Trophoblast cell (in vitro differentiated cells and primary cell): Measurements from ENCODE around the gene MAP3K1.
A peak's percentile ranks its signal among the peaks of the same experiment; 100 is the strongest.

ENCODE experiments used
- DNase-seq, 2 donors: peaks; one replicate each; pipeline ENCODE4 v3.0.0-alpha.2; 2016
- H2AFZ ChIP-seq: 2 replicates; pipeline ENCODE4 v1.6.1; 2013; ENCODE audit warnings: low read length, moderate library complexity, mild to moderate bottlenecking; ENCODE audit not compliant: insufficient read depth, poor library complexity
- H2AK5ac ChIP-seq: 2 replicates; pipeline ENCODE4 v1.6.1; 2013; ENCODE audit warnings: mild to moderate bottlenecking, low read length
- H2BK120ac ChIP-seq: 2 replicates; pipeline ENCODE4 v1.6.1; 2013; ENCODE audit warnings: low read length, mild to moderate bottlenecking, moderate library complexity; ENCODE audit not compliant: insufficient read depth, poor library complexity
- H2BK12ac ChIP-seq: 2 replicates; pipeline ENCODE4 v1.6.1; 2013; ENCODE audit warnings: mild to moderate bottlenecking, low read length, moderate library complexity
- H2BK5ac ChIP-seq: 2 replicates; pipeline ENCODE4 v1.6.1; 2013; ENCODE audit warnings: low read length, low read depth, moderate library complexity, mild to moderate bottlenecking; ENCODE audit not compliant: poor library complexity
- H3K14ac ChIP-seq: 2 replicates; pipeline ENCODE4 v1.6.1; 2013; ENCODE audit warnings: mild to moderate bottlenecking, low read length
- H3K18ac ChIP-seq: 2 replicates; pipeline ENCODE4 v1.6.1; 2013; ENCODE audit warnings: mild to moderate bottlenecking, low read length
- H3K23ac ChIP-seq: 2 replicates; pipeline ENCODE4 v1.6.1; 2013; ENCODE audit warnings: low read length
- H3K27ac ChIP-seq: 2 replicates; pipeline ENCODE4 v1.5.1; 2013; ENCODE audit warnings: low read depth, mild to moderate bottlenecking, inconsistent platforms, low read length, moderate library complexity
- H3K27me3 ChIP-seq: 2 replicates; pipeline ENCODE4 v1.6.1; 2013; ENCODE audit warnings: inconsistent platforms, mild to moderate bottlenecking, low read length, moderate library complexity; ENCODE audit not compliant: insufficient read depth
- H3K36me3 ChIP-seq, 2 experiments: 1 replicate in 1 of 2; 2 replicates in 1 of 2; pipeline ENCODE4 v1.6.1; 2013; ENCODE audit warnings: low read length in 2 of 2, mild to moderate bottlenecking in 2 of 2, moderate library complexity in 1 of 2; ENCODE audit not compliant: insufficient read depth in 2 of 2, control insufficient read depth in 1 of 2
- H3K4ac ChIP-seq: 2 replicates; pipeline ENCODE4 v1.6.1; 2013; ENCODE audit warnings: low read depth, mild to moderate bottlenecking, low read length, moderate library complexity
- H3K4me1 ChIP-seq, 2 experiments: 1 replicate in 1 of 2; 2 replicates in 1 of 2; pipeline ENCODE4 v1.6.1; 2013; ENCODE audit warnings: low read length in 2 of 2, mild to moderate bottlenecking in 2 of 2, moderate library complexity in 1 of 2; ENCODE audit not compliant: insufficient read depth in 2 of 2, control insufficient read depth in 1 of 2
- H3K4me2 ChIP-seq: 2 replicates; pipeline ENCODE4 v1.6.1; 2013; ENCODE audit warnings: inconsistent platforms, mild to moderate bottlenecking, low read length, moderate library complexity
- H3K4me3 ChIP-seq: 2 replicates; pipeline ENCODE4 v1.5.1; 2013; ENCODE audit warnings: mild to moderate bottlenecking, low read depth, low read length, inconsistent platforms
- H3K79me1 ChIP-seq: one replicate; pipeline ENCODE4 v1.6.1; 2013; ENCODE audit warnings: low read length
- H3K79me2 ChIP-seq: 2 replicates; pipeline ENCODE4 v1.6.1; 2013; ENCODE audit warnings: low read length, mild to moderate bottlenecking; ENCODE audit not compliant: control insufficient read depth, insufficient read depth, poor library complexity
- H3K9ac ChIP-seq: 2 replicates; pipeline ENCODE4 v1.6.1; 2013; ENCODE audit warnings: mild to moderate bottlenecking, low read length
- H3K9me3 ChIP-seq: 2 replicates; pipeline ENCODE4 v1.6.1; 2013; ENCODE audit warnings: low read depth, mild to moderate bottlenecking, control low read depth, inconsistent platforms, low read length; ENCODE audit not compliant: insufficient read depth
- H4K12ac ChIP-seq: 2 replicates; pipeline ENCODE4 v1.6.1; 2013; ENCODE audit warnings: low read depth, mild to moderate bottlenecking, low read length, moderate library complexity
- H4K8ac ChIP-seq: 2 replicates; pipeline ENCODE4 v1.6.1; 2013; ENCODE audit warnings: low read depth, mild to moderate bottlenecking, low read length, moderate library complexity
- H4K91ac ChIP-seq: one replicate; pipeline ENCODE4 v1.6.1; 2013; ENCODE audit warnings: low read depth, mild to moderate bottlenecking, low read length, moderate library complexity
- WGBS: extraction: QIAGEN DNeasy Blood & Tissue Kit; methylation state at CpG from one replicate; pipeline ENCODE4 v1.1.7; 2013; ENCODE audit warnings: missing lambda C conversion rate; ENCODE audit not compliant: insufficient read length, insufficient coverage; ENCODE audit errors: extremely low coverage; 5-methylcytosine and 5-hydroxymethylcytosine counted together

Gene MAP3K1

GRCh38 chr5:56845904-56846480 lies 30.6 kb downstream of the MAP3K1 start:
- Histone ChIP-seq H3K9me3 (no peaks in the 10 kb centered on the region), H4K91ac (no peak overlapping the region), H3K79me1 (no peaks in the 10 kb centered on the region), H2BK12ac (no peak overlapping the region), H4K12ac (no peak overlapping the region), H2AK5ac (no peak overlapping the region), H3K36me3 (no peaks in the 10 kb centered on the region), H3K4me3 (no peak overlapping the region), H2BK5ac (no peak overlapping the region), H3K18ac (no peak overlapping the region), H3K9ac (no peak overlapping the region), H3K27ac (no peak overlapping the region), H3K4me2 (no peak overlapping the region), H3K23ac (no peak overlapping the region), H2BK120ac (no peak overlapping the region), H3K14ac (no peak overlapping the region), H3K4ac (no peak overlapping the region), H3K79me2 (no peaks in the 10 kb centered on the region), H3K27me3 (no peaks in the 10 kb centered on the region), H3K4me1 (peaks cover 0 to 5% of the 10 kb centered on the region in 2 experiments), H2AFZ (no peak overlapping the region), H4K8ac (no peak overlapping the region)
- DNase-seq: no peak
- no CpG with 5 or more reads among the region's 3 CpGs for WGBS

GRCh38 chr5:56848206-56848605 lies 32.9 kb downstream of the MAP3K1 start:
- DNase-seq: peak in 1 of 2 donors; percentile 23
- Histone ChIP-seq H4K12ac (no peak overlapping the region), H3K9ac (no peak overlapping the region), H3K27ac (no peak overlapping the region), H2BK5ac (no peak overlapping the region), H3K14ac (no peak overlapping the region), H2BK120ac (no peak overlapping the region), H2AK5ac (no peak overlapping the region), H3K4ac (no peak overlapping the region), H3K4me2 (no peak overlapping the region), H2AFZ (no peak overlapping the region), H3K23ac (no peak overlapping the region), H3K9me3 (no peaks in the 10 kb centered on the region), H3K18ac (no peak overlapping the region), H3K4me1 (peaks cover 0 to 5% of the 10 kb centered on the region in 2 experiments), H4K91ac (no peak overlapping the region), H3K79me2 (peaks cover 1% of the 10 kb centered on the region), H3K4me3 (no peak overlapping the region), H4K8ac (no peak overlapping the region), H3K36me3 (no peaks in the 10 kb centered on the region), H3K27me3 (no peaks in the 10 kb centered on the region), H2BK12ac (no peak overlapping the region), H3K79me1 (no peaks in the 10 kb centered on the region)
- WGBS: no CpG with 5 or more reads among the region's 1 CpG

GRCh38 chr5:56849671-56850070 lies 34.3 kb downstream of the MAP3K1 start:
- no peak overlapping the region for H3K4me3 ChIP-seq
- H3K79me2 ChIP-seq: peaks cover 3% of the 10 kb centered on the region
- H3K36me3 ChIP-seq: no peaks in the 10 kb centered on the region
- no peak overlapping the region for H2BK5ac ChIP-seq
- no peak overlapping the region for H4K12ac ChIP-seq
- H3K4me2 ChIP-seq: no peak overlapping the region
- H3K27ac ChIP-seq: no peak overlapping the region
- H4K8ac ChIP-seq: no peak overlapping the region
- H4K91ac ChIP-seq: no peak overlapping the region
- WGBS: no CpG with 5 or more reads among the region's 2 CpGs
- no peak overlapping the region for H2BK120ac ChIP-seq
- no peak overlapping the region for H3K9ac ChIP-seq
- H3K14ac ChIP-seq: no peak overlapping the region
- H3K4me1 ChIP-seq: peaks cover 0 to 5% of the 10 kb centered on the region in 2 experiments
- no peak for DNase-seq
- H3K4ac ChIP-seq: no peak overlapping the region
- H2BK12ac ChIP-seq: no peak overlapping the region
- no peak overlapping the region for H3K23ac ChIP-seq
- no peaks in the 10 kb centered on the region for H3K79me1 ChIP-seq
- no peak overlapping the region for H2AFZ ChIP-seq
- no peaks in the 10 kb centered on the region for H3K27me3 ChIP-seq
- H2AK5ac ChIP-seq: no peak overlapping the region
- H3K18ac ChIP-seq: no peak overlapping the region
- no peaks in the 10 kb centered on the region for H3K9me3 ChIP-seq

- Histone ChIP-seq H3K27me3 (no peaks in the 10 kb centered on the region), H3K79me1 (no peaks in the 10 kb centered on the region), H2AK5ac (no peak overlapping the region), H2AFZ (no peak overlapping the region), H3K4ac (peak overlapping the region; percentile 34), H3K4me1 (peaks cover 0 to 3% of the 10 kb centered on the region in 2 experiments), H3K27ac (no peak overlapping the region), H3K9ac (no peak overlapping the region), H4K91ac (no peak overlapping the region), H2BK12ac (no peak overlapping the region), H3K4me2 (no peak overlapping the region), H4K12ac (no peak overlapping the region), H3K4me3 (no peak overlapping the region), H2BK5ac (no peak overlapping the region), H3K18ac (no peak overlapping the region), H3K23ac (no peak overlapping the region), H3K79me2 (peaks cover 4% of the 10 kb centered on the region), H4K8ac (no peak overlapping the region), H3K14ac (no peak overlapping the region), H3K36me3 (no peaks in the 10 kb centered on the region), H2BK120ac (no peak overlapping the region), H3K9me3 (no peaks in the 10 kb centered on the region)
- WGBS: no CpG with 5 or more reads among the region's 2 CpGs
- no peak for DNase-seq
Measured at GRCh38 chr5:56850423-56850822, 35.1 kb downstream of the MAP3K1 start.
